Measurements from ENCODE around the gene LRRTM4. TPM values are rescaled to one million over a fixed set of nuclear protein-coding genes. Genes with fewer than 3 reads are reported as not detected.

LRRTM4 gene
- total RNA-seq, 2 donors from 2014 or later: 0.33 TPM; not detected in 1

DNA sequence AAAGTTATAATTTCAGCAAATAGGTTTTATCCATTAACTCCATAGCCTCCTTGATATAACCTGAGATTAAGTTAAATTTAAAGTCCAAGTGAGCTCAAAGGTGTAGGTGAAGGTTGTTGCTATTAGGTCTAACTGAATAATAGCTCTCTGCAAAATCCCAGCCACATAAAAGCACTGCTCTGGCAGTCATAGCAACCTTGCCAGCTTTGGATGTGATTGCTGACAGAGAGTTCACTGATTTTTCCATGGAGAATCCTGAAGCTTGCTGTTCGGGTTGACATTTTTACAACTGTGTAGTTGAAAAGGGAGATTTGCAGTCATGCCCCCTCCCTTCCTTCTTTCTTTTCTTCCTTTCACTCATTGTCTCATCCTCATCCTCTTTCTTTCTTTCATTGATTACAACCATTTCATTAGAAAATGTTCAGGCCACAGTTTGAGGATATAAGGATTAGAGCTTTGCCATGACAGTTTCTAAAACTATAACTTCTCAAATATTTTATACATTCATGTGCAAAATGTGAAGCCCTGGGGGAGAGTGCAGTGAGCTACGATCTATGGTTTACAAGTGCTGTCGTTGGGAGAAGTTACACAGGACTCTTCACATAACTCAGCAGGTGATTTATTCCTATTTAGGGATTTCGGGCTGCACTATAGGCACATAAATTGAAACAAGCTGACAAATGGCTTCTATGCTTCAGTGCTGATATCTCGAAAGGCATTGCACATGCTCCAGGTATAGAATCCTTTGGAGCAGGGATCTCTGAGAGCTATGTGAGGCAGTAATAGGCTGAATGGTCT is 193.8 kb downstream of the LRRTM4 start:
- DNase-seq (no peak), ATAC-seq (no peak)
- WGBS, 2 donors: 42 to 44% methylated on average over 5 of the region's 5 CpGs
- TF ChIP-seq POLR2A (IDR thresholded peaks at IDR 0.05): no peak
- TF ChIP-seq, protein P1, sequence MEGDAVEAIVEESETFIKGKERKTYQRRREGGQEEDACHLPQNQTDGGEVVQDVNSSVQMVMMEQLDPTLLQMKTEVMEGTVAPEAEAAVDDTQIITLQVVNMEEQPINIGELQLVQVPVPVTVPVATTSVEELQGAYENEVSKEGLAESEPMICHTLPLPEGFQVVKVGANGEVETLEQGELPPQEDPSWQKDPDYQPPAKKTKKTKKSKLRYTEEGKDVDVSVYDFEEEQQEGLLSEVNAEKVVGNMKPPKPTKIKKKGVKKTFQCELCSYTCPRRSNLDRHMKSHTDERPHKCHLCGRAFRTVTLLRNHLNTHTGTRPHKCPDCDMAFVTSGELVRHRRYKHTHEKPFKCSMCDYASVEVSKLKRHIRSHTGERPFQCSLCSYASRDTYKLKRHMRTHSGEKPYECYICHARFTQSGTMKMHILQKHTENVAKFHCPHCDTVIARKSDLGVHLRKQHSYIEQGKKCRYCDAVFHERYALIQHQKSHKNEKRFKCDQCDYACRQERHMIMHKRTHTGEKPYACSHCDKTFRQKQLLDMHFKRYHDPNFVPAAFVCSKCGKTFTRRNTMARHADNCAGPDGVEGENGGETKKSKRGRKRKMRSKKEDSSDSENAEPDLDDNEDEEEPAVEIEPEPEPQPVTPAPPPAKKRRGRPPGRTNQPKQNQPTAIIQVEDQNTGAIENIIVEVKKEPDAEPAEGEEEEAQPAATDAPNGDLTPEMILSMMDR (IDR thresholded peaks at IDR 0.05): no peak
- H3K4me1 ChIP-seq: no peaks in the 10 kb centered on the region
- no peaks in the 10 kb centered on the region for H3K9me3 ChIP-seq
- no peaks in the 10 kb centered on the region for H3K27me3 ChIP-seq
- H3K36me3 ChIP-seq (replicated peaks in 1 of 2; ENCODE audit: insufficient read depth in 1 of 2, low read depth in 2 of 2): no peaks in the 10 kb centered on the region
- H3K4me3 ChIP-seq: no peak overlapping the region
- intact Hi-C loops (cut with DNase I): no loop called here
- no peak overlapping the region for H3K27ac ChIP-seq

DNA sequence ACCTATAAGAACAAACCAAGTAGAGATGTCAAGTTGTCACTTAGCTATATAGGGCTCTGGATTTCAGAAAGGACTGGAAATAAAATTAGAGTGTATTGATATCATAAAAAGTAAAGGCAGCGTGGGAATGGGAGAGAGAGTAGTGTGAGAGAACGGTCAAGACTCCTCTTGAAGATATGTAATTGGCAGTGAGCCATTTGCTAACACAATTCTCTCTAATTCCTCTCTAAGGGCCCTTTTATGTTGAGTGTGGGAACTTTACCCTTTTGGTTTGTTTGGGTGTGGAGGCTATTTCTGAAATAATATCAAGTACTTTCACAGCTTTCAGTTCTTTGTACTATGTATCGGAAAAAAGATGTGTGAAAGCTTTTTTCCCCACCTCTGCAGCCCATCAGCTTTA is 196.8 kb downstream of the LRRTM4 start:
- ATAC-seq: no peak
- Histone ChIP-seq H3K27ac (no peak overlapping the region), H3K9me3 (no peaks in the 10 kb centered on the region), H3K4me3 (no peak overlapping the region), H3K36me3 (replicated peaks in 1 of 2; ENCODE audit: insufficient read depth in 1 of 2, low read depth in 2 of 2) (no peaks in the 10 kb centered on the region), H3K27me3 (no peaks in the 10 kb centered on the region), H3K4me1 (no peaks in the 10 kb centered on the region)
- TF ChIP-seq POLR2A (IDR thresholded peaks at IDR 0.05): no peak
- TF ChIP-seq, protein P1 (IDR thresholded peaks at IDR 0.05): no peak
- DNase-seq: no peak
- 72 to 83% methylated on average over 3 of the region's 3 CpGs for WGBS, 2 donors
- intact Hi-C loops (cut with DNase I): no loop called here

DNA sequence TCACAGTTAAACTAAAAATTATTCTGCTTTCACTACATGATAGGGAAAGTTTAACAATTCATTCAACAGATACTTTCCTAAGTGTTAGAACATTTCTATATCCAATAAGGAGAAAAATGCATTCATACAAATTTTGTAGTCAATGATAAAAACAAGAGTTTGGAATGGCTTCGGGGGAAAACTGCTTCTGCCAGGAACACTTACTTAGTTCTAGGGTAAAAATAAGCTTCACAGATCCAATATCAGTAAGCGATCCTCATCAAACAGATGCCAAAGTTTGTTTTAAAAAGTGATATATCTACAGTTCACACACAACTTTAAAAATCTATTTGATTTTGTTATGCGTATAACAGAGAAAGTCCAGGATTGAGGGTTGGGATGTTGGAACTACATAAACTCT is 199.7 kb downstream of the LRRTM4 start:
- WGBS, 2 donors: 72 to 79% methylated on average over 3 of the region's 3 CpGs
- ATAC-seq (no peak), DNase-seq (no peak)
- intact Hi-C loops (cut with DNase I): no loop called here
- TF ChIP-seq, protein P1 (IDR thresholded peaks at IDR 0.05): no peak
- TF ChIP-seq POLR2A (IDR thresholded peaks at IDR 0.05): no peak
- no peaks in the 10 kb centered on the region for H3K4me1 ChIP-seq
- H3K36me3 ChIP-seq (replicated peaks in 1 of 2; ENCODE audit: insufficient read depth in 1 of 2, low read depth in 2 of 2): no peaks in the 10 kb centered on the region
- no peaks in the 10 kb centered on the region for H3K9me3 ChIP-seq
- no peak overlapping the region for H3K27ac ChIP-seq
- no peaks in the 10 kb centered on the region for H3K27me3 ChIP-seq
- H3K4me3 ChIP-seq: no peak overlapping the region

DNA sequence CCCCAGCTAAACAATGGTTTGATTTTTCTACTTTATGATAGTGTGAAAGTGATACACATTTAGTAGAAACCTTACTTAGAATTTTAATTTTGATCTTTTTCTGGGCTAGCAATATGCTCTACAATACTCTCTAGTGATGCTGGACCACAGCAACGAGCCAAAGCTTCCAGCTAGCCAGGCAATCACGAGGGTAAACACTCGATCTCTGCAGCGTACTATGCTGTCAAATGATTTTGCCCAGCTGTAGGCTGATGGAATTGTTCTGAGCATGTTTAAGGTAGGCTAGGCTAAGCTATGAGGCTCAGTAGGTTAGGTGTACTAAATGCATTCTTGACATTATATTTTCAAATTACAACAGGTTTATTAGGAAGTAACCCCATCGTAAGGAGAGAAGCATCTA is 207.5 kb downstream of the LRRTM4 start:
- H3K27ac ChIP-seq: no peak overlapping the region
- DNase-seq (peak in 1 of 4 donors; percentile 5), ATAC-seq (no peak)
- H3K4me3 ChIP-seq: no peak overlapping the region
- no peak for TF ChIP-seq POLR2A (IDR thresholded peaks at IDR 0.05)
- TF ChIP-seq, protein P1 (IDR thresholded peaks at IDR 0.05): no peak
- H3K36me3 ChIP-seq (replicated peaks in 1 of 2; ENCODE audit: insufficient read depth in 1 of 2, low read depth in 2 of 2): no peaks in the 10 kb centered on the region
- no peaks in the 10 kb centered on the region for H3K9me3 ChIP-seq
- no peaks in the 10 kb centered on the region for H3K4me1 ChIP-seq
- WGBS, 2 donors: 17 to 27% methylated on average over 5 of the region's 5 CpGs
- no peaks in the 10 kb centered on the region for H3K27me3 ChIP-seq
- intact Hi-C loops (cut with DNase I): no loop called here

DNA sequence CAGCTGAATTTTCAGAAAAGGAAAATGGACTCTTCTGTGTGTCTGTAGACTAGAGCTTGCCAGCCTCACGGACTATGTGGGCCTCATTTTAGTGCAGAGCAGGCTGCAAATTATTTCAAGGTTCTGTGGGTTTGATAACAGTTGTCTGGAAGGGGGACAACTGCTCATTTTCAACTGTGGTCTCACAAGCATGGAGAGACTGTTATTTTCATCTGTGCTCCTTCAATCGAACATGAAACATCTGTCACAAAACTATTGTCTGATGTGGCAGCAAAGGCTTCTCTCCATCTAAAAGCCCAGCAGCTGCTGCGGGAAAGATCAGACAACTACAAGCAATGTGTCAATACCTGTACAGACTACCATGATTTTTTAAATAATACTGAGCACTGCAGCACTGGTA is 211.8 kb downstream of the LRRTM4 start:
- no peak overlapping the region for H3K4me3 ChIP-seq
- no peak overlapping the region for H3K27ac ChIP-seq
- WGBS, 2 donors: 49 to 67% methylated on average over 3 of the region's 3 CpGs
- intact Hi-C loops (cut with DNase I): no loop called here
- H3K27me3 ChIP-seq: no peaks in the 10 kb centered on the region
- DNase-seq (no peak), ATAC-seq (no peak)
- H3K4me1 ChIP-seq: no peaks in the 10 kb centered on the region
- TF ChIP-seq POLR2A (IDR thresholded peaks at IDR 0.05): no peak
- TF ChIP-seq, protein P1 (IDR thresholded peaks at IDR 0.05): no peak
- no peaks in the 10 kb centered on the region for H3K36me3 ChIP-seq (replicated peaks in 1 of 2; ENCODE audit: insufficient read depth in 1 of 2, low read depth in 2 of 2)
- H3K9me3 ChIP-seq: no peaks in the 10 kb centered on the region
